CD14-positive monocyte (primary cell): ENCODE results near the gene GAS7. TPM values are rescaled to one million over a fixed set of nuclear protein-coding genes. Genes with fewer than 3 reads are reported as not detected.

Experiments
- DNase-seq, 3 donors: peaks; one replicate each; pipeline ENCODE4 v3.0.0-alpha.2; 2011 to 2022
- H2AFZ ChIP-seq: 2 replicates; pipeline ENCODE4 v1.6.0; 2012; ENCODE audit warnings: mild to moderate bottlenecking, low read depth, low read length, inconsistent platforms; ENCODE audit not compliant: insufficient read depth, poor library complexity, severe bottlenecking
- H3K27ac ChIP-seq, 2 donors: 1 replicate in 1 of 2; 2 replicates in 1 of 2; pipeline ENCODE4 v1.5.1; 2012 to 2013; ENCODE audit warnings: low read length in 2 of 2, control low read depth in 1 of 2, inconsistent platforms in 1 of 2, low read depth in 1 of 2, mild to moderate bottlenecking in 1 of 2
- H3K27me3 ChIP-seq, 2 donors: one replicate each; pipeline versions ENCODE4 v1.6.0 to v1.6.1; 2011 to 2013; ENCODE audit warnings: low read length in 2 of 2; ENCODE audit not compliant: control insufficient read depth in 2 of 2, insufficient read depth in 2 of 2
- H3K36me3 ChIP-seq, 2 donors: replicated peaks in 1 of 2; 1 replicate in 1 of 2; 2 replicates in 1 of 2; pipeline versions ENCODE4 v1.5.1 to v1.6.1; 2012 to 2013; ENCODE audit warnings: low read length in 2 of 2, control low read depth in 1 of 2, inconsistent platforms in 1 of 2, mild to moderate bottlenecking in 1 of 2; ENCODE audit not compliant: insufficient read depth in 2 of 2, control insufficient read depth in 1 of 2
- H3K4me1 ChIP-seq, 2 donors: 1 replicate in 1 of 2; 2 replicates in 1 of 2; pipeline versions ENCODE4 v1.5.1 to v1.6.1; 2012 to 2013; ENCODE audit warnings: low read length in 2 of 2, control low read depth in 1 of 2, inconsistent platforms in 1 of 2, mild to moderate bottlenecking in 1 of 2, moderate library complexity in 1 of 2; ENCODE audit not compliant: insufficient read depth in 2 of 2, control insufficient read depth in 1 of 2
- H3K4me2 ChIP-seq: replicated peaks from 2 replicates; pipeline ENCODE3; 2012; ENCODE audit warnings: low read length, moderate library complexity, mild to moderate bottlenecking; ENCODE audit not compliant: poor library complexity, severe bottlenecking; ENCODE audit errors: extremely low read depth
- H3K4me3 ChIP-seq, 3 experiments: fragments of 200-600 bp in 1 of 3; sonication (generic) in 1 of 3; replicated peaks in 1 of 3; 1 replicate in 2 of 3; 2 replicates in 1 of 3; pipeline ENCODE4 v1.5.1; 2011 to 2013; ENCODE audit warnings: low read length in 3 of 3, mild to moderate bottlenecking in 3 of 3, control low read depth in 2 of 3, low read depth in 2 of 3, inconsistent platforms in 1 of 3, moderate library complexity in 1 of 3
- H3K79me2 ChIP-seq: 2 replicates; pipeline ENCODE4 v1.6.0; 2012; ENCODE audit warnings: mild to moderate bottlenecking, control low read depth, inconsistent platforms, low read length, moderate library complexity; ENCODE audit not compliant: insufficient read depth
- H3K9ac ChIP-seq: 2 replicates; pipeline ENCODE4 v1.6.0; 2017; ENCODE audit warnings: low read length, mild to moderate bottlenecking; ENCODE audit not compliant: insufficient read depth, poor library complexity, severe bottlenecking
- H3K9me3 ChIP-seq, 2 donors: replicated peaks in 1 of 2; 1 replicate in 1 of 2; 2 replicates in 1 of 2; pipeline versions ENCODE4 v1.5.1 to v1.6.1; 2012 to 2013; ENCODE audit warnings: low read length in 2 of 2, control low read depth in 1 of 2; ENCODE audit not compliant: control insufficient read depth in 1 of 2, insufficient read depth in 1 of 2
- H4K20me1 ChIP-seq: 2 replicates; pipeline ENCODE4 v1.6.0; 2012; ENCODE audit warnings: mild to moderate bottlenecking, low read length, control low read depth, moderate library complexity; ENCODE audit not compliant: insufficient read depth
- H3K27ac Mint-ChIP-seq, 7 donors: one replicate each; pipeline ENCODE4 v1.8.0; 2020; ENCODE audit warnings: mild to moderate bottlenecking in 7 of 7, mixed read lengths in 7 of 7, moderate library complexity in 6 of 7, inconsistent platforms in 2 of 7
- H3K27me3 Mint-ChIP-seq, 3 donors: one replicate each; pipeline ENCODE4 v1.8.0; 2021 to 2022; ENCODE audit warnings: low read depth in 3 of 3, mild to moderate bottlenecking in 3 of 3, mixed read lengths in 3 of 3, moderate library complexity in 3 of 3, inconsistent platforms in 1 of 3
- H3K36me3 Mint-ChIP-seq, 2 donors: one replicate each; pipeline ENCODE4 v1.8.0; 2020; ENCODE audit warnings: mixed read lengths in 2 of 2, inconsistent platforms in 1 of 2, mild to moderate bottlenecking in 1 of 2
- H3K4me1 Mint-ChIP-seq: one replicate; pipeline ENCODE4 v1.8.0; 2020; ENCODE audit warnings: mild to moderate bottlenecking, mixed read lengths
- H3K4me3 Mint-ChIP-seq, 2 donors: one replicate each; pipeline ENCODE4 v1.8.0; 2020; ENCODE audit warnings: mild to moderate bottlenecking in 2 of 2, mixed read lengths in 2 of 2, moderate library complexity in 1 of 2
- H3K9me3 Mint-ChIP-seq, 7 donors: one replicate each; pipeline ENCODE4 v1.8.0; 2020 to 2022; ENCODE audit warnings: mixed read lengths in 7 of 7, mild to moderate bottlenecking in 6 of 7, moderate library complexity in 6 of 7, inconsistent platforms in 2 of 7
- WGBS: methylation state at CpG from one replicate; pipeline ENCODE4 v1.1.5; 2013; ENCODE audit warnings: missing lambda C conversion rate; ENCODE audit not compliant: insufficient coverage; 5-methylcytosine and 5-hydroxymethylcytosine counted together
- intact Hi-C, 2 donors: fragments of 100-400 bp; cut with micrococcal nuclease; formaldehyde crosslinking; loops; one replicate each; pipeline versions ENCODE4 v1.15.0 to v1.15.1; 2023
- polyA minus RNA-seq: library from RNA; depleted of rRNA, polyadenylated mRNA; stranded (reverse); fragments of >200 nt; gene quantifications from 2 replicates; pipeline ENCODE4 v1.2.3, GENCODE V29; 2012
- polyA plus RNA-seq, 3 donors: library from polyadenylated mRNA; depleted of rRNA in 1 of 3; unstranded in 2 of 3; stranded (reverse) in 1 of 3; fragments of 300-500 nt in 2 of 3; fragments of >200 nt in 1 of 3; fragmentation: Illumina TruSeq in 2 of 3; gene quantifications; 1 replicate in 2 of 3; 2 replicates in 1 of 3; pipeline ENCODE4 v1.2.3, GENCODE V29; 2012 to 2021
- total RNA-seq, 12 experiments: library from RNA in 1 of 12; stranded (reverse) in 1 of 12; fragments of 120-200 nt in 1 of 12; gene quantifications; one replicate each; pipeline ENCODE4 v1.2.4 and lab custom pipeline; 2013 to 2026; ENCODE audit warnings: mixed read lengths in 6 of 12, inconsistent platforms in 1 of 12
- TF ChIP-seq, protein P1 (sequence below): fragments of 200-600 bp; IDR thresholded peaks from one replicate; pipeline ENCODE4 v1.8.0; 2022; ENCODE audit warnings: antibody characterized with exemption, mild to moderate bottlenecking

The GAS7 gene
- 126 TPM for total RNA-seq (2013)
- 10 to 100 TPM; 53.1 to 91.9 (median 66.6) TPM for polyA plus RNA-seq
- 119 and 152 TPM in 2 replicates for polyA minus RNA-seq
- total RNA-seq (lab: John Stamatoyannopoulos, UW) = 100 to 909 (median 490) reads per million in 11 experiments

GRCh38 chr17:10198509-10199249, at the start of gene GAS7:
TSS of gene GAS7 (minus strand) at chr17:10198606.
- peak within 1 kb of the TSS in 6 of 7 donors; percentile 25 to 87 (median 78) for H3K27ac Mint-ChIP-seq
- TF ChIP-seq, protein P1, sequence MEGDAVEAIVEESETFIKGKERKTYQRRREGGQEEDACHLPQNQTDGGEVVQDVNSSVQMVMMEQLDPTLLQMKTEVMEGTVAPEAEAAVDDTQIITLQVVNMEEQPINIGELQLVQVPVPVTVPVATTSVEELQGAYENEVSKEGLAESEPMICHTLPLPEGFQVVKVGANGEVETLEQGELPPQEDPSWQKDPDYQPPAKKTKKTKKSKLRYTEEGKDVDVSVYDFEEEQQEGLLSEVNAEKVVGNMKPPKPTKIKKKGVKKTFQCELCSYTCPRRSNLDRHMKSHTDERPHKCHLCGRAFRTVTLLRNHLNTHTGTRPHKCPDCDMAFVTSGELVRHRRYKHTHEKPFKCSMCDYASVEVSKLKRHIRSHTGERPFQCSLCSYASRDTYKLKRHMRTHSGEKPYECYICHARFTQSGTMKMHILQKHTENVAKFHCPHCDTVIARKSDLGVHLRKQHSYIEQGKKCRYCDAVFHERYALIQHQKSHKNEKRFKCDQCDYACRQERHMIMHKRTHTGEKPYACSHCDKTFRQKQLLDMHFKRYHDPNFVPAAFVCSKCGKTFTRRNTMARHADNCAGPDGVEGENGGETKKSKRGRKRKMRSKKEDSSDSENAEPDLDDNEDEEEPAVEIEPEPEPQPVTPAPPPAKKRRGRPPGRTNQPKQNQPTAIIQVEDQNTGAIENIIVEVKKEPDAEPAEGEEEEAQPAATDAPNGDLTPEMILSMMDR = no peak
- DNase-seq = peak; percentile 28 to 42 (median 35)
- peaks cover 25 to 28% of the 10 kb centered on the region in 2 donors for H3K36me3 Mint-ChIP-seq
- Histone ChIP-seq H2AFZ (peak within 1 kb of the TSS; percentile 77), H3K27ac (peak within 1 kb of the TSS in 1 of 2 donors; percentile 81), H3K4me2 (peak within 1 kb of the TSS; percentile 82), H3K27me3 (no peaks in the 10 kb centered on the region), H3K4me3 (peak within 1 kb of the TSS; percentile 60 to 82 (median 79)), H3K9ac (peak within 1 kb of the TSS; percentile 82), H3K4me1 (peaks cover 34 to 40% of the 10 kb centered on the region in 2 donors), H4K20me1 (peaks cover 45% of the 10 kb centered on the region), H3K79me2 (peaks cover 44% of the 10 kb centered on the region), H3K36me3 (peaks cover 0 to 6% of the 10 kb centered on the region in 2 donors), H3K9me3 (peaks cover 7 to 9% of the 10 kb centered on the region in 2 donors)
- intact Hi-C loops = no loop called here
- peaks cover 7 to 10% (median 9%) of the 10 kb centered on the region in 3 donors for H3K27me3 Mint-ChIP-seq
- H3K4me3 Mint-ChIP-seq = peak within 1 kb of the TSS; percentile 93 to 99
- WGBS = under 1% methylated on average over 86 of the region's 86 CpGs
- H3K9me3 Mint-ChIP-seq = peaks cover 9 to 18% (median 13%) of the 10 kb centered on the region in 7 donors
- peaks cover 37% of the 10 kb centered on the region for H3K4me1 Mint-ChIP-seq

GRCh38 chr17:10247810-10248209, 49.4 kb upstream of the GAS7 start:
- no peak overlapping the region for H3K27ac ChIP-seq
- TF ChIP-seq, protein P1 = no peak
- Mint-ChIP-seq H3K4me3 (no peak overlapping the region), H3K27me3 (peaks cover 3 to 6% (median 4%) of the 10 kb centered on the region in 3 donors), H3K4me1 (peaks cover 11% of the 10 kb centered on the region), H3K9me3 (peaks cover 0 to 3% (median 0%) of the 10 kb centered on the region in 7 donors), H3K36me3 (no peaks in the 10 kb centered on the region), H3K27ac (no peak overlapping the region)
- no peak for DNase-seq
- H3K79me2 ChIP-seq = no peaks in the 10 kb centered on the region
- no peaks in the 10 kb centered on the region for H3K27me3 ChIP-seq
- 75% methylated on average over 4 of the region's 4 CpGs for WGBS
- H3K36me3 ChIP-seq = no peaks in the 10 kb centered on the region
- H3K9ac ChIP-seq = no peak overlapping the region
- intact Hi-C loops = no loop called here
- peaks cover 10 to 11% of the 10 kb centered on the region in 2 donors for H3K4me1 ChIP-seq
- H3K9me3 ChIP-seq = no peaks in the 10 kb centered on the region
- no peak overlapping the region for H3K4me3 ChIP-seq
- H4K20me1 ChIP-seq = no peaks in the 10 kb centered on the region
- H3K4me2 ChIP-seq = no peak overlapping the region
- H2AFZ ChIP-seq = no peak overlapping the region
